Erythroblast (primary cell): ENCODE data around the gene OTX2.

ENCODE experiments used
- GATA1 ChIP-seq: IDR thresholded peaks from 2 replicates; pipeline ENCODE4 v1.6.1; 2011; ENCODE audit warnings: low read depth, mild to moderate bottlenecking, control low read depth, low read length, moderate library complexity
- POLR2A ChIP-seq: IDR thresholded peaks from 2 replicates; pipeline ENCODE4 v1.6.1; 2011; ENCODE audit warnings: mild to moderate bottlenecking, low read length

- TF ChIP-seq POLR2A (no peak), GATA1 (no peak)
These were observed 8.4 kb downstream of the OTX2 start for GRCh38 chr14:56801920-56802319.
